ENCODE results near the gene UBAP2L. TPM values are rescaled to one million over a fixed set of nuclear protein-coding genes. Genes with fewer than 3 reads are reported as not detected.
A peak's percentile ranks its signal among the peaks of the same experiment; 100 is the strongest.

UBAP2L gene
- total RNA-seq: 90.2 TPM
- long read RNA-seq, partial matches to known transcripts: 6 of 42 reads
- long read RNA-seq, other reads (novel, unspliced or antisense): 33 of 42 reads

- ATAC-seq (peak; percentile 97), DNase-seq (ENCODE audit: missing footprints) (peak; percentile 100)
- intact Hi-C loops (cut with DNase I): loop anchor here (1.0 to 2.0 kb wide), 2 partner anchors 37 to 52 kb away; partner anchors contain the start of gene HAX1
Observed at GRCh38 chr1:154220071-154220969, at the start of gene UBAP2L. TSS of gene UBAP2L (plus strand) at chr1:154220955. CDS start at chr1:154225124, 4,169 bp downstream.

GRCh38 chr1:154171223-154171583 lies 49.6 kb upstream of the UBAP2L start:
- ATAC-seq (no peak), DNase-seq (ENCODE audit: missing footprints) (no peak)
- intact Hi-C loops (cut with DNase I): no loop called here

GRCh38 chr1:154171880-154172279 lies 48.9 kb upstream of the UBAP2L start:
- no peak for ATAC-seq
- DNase-seq (ENCODE audit: missing footprints): no peak
- intact Hi-C loops (cut with DNase I): no loop called here

GRCh38 chr1:154174654-154175053 lies 46.1 kb upstream of the UBAP2L start:
- intact Hi-C loops (cut with DNase I): no loop called here
- ATAC-seq: no peak
- DNase-seq (ENCODE audit: missing footprints): no peak

- intact Hi-C loops (cut with DNase I): no loop called here
- ATAC-seq (peak; percentile 53), DNase-seq (ENCODE audit: missing footprints) (no peak)
Observed at GRCh38 chr1:154176337-154176736, 44.4 kb upstream of the UBAP2L start.

GRCh38 chr1:154178013-154178412 lies 42.7 kb upstream of the UBAP2L start:
- ATAC-seq (no peak), DNase-seq (ENCODE audit: missing footprints) (no peak)
- intact Hi-C loops (cut with DNase I): no loop called here

- ATAC-seq (no peak), DNase-seq (ENCODE audit: missing footprints) (no peak)
- intact Hi-C loops (cut with DNase I): no loop called here
Observed at GRCh38 chr1:154178911-154179811, 41.6 kb upstream of the UBAP2L start.

GRCh38 chr1:154179946-154180687 lies 40.6 kb upstream of the UBAP2L start:
- no peak for ATAC-seq
- DNase-seq (ENCODE audit: missing footprints): no peak
- intact Hi-C loops (cut with DNase I): no loop called here

- intact Hi-C loops (cut with DNase I): no loop called here
- ATAC-seq: no peak
Observed at GRCh38 chr1:154181944-154182343, 38.8 kb upstream of the UBAP2L start.

GRCh38 chr1:154182344-154183045 lies 38.3 kb upstream of the UBAP2L start:
- intact Hi-C loops (cut with DNase I): loop anchor here (1.0 kb wide), 1 partner anchor 38 kb away; the partner anchor contains the start of gene UBAP2L
- peak; percentile 61 for ATAC-seq
- peak; percentile 93 for DNase-seq (ENCODE audit: missing footprints)

More at GRCh38 chr1:154181944-154182343, 38.8 kb upstream of the UBAP2L start:
- no peak for DNase-seq (ENCODE audit: missing footprints)

- intact Hi-C loops (cut with DNase I): loop anchor here (1.0 kb wide), 1 partner anchor 37 kb away; the partner anchor contains the start of gene UBAP2L
- ATAC-seq (peak; percentile 98), DNase-seq (ENCODE audit: missing footprints) (peak; percentile 98)
Observed at GRCh38 chr1:154183046-154183915, 37.5 kb upstream of the UBAP2L start.

GRCh38 chr1:154186177-154186576 lies 34.6 kb upstream of the UBAP2L start:
- intact Hi-C loops (cut with DNase I): no loop called here
- ATAC-seq (no peak), DNase-seq (ENCODE audit: missing footprints) (no peak)

- ATAC-seq: no peak
- DNase-seq (ENCODE audit: missing footprints): no peak
- intact Hi-C loops (cut with DNase I): no loop called here
Observed at GRCh38 chr1:154186852-154187501, 33.8 kb upstream of the UBAP2L start.

GRCh38 chr1:154190550-154190949 lies 30.2 kb upstream of the UBAP2L start:
- intact Hi-C loops (cut with DNase I): no loop called here
- ATAC-seq: no peak
- no peak for DNase-seq (ENCODE audit: missing footprints)

GRCh38 chr1:154191990-154192461 lies 28.7 kb upstream of the UBAP2L start, which contains the start of gene TPM3:
TSS of gene TPM3 (minus strand) at chr1:154192100. CDS start at chr1:154192018, 82 bp downstream.
- intact Hi-C loops (cut with DNase I): no loop called here
- ATAC-seq (no peak), DNase-seq (ENCODE audit: missing footprints) (no peak)

- no peak for ATAC-seq
- no peak for DNase-seq (ENCODE audit: missing footprints)
- intact Hi-C loops (cut with DNase I): no loop called here
Observed at GRCh38 chr1:154192476-154192875, 28.3 kb upstream of the UBAP2L start.

Measured in Right ventricle myocardium inferior (tissue), 1 donor.